Activated T-helper 1 cell treated with Interleukin-2 at 50 U/mL for 16 hours (primary cell): Measurements from ENCODE around the gene TPSB2.

ENCODE experiments used
- DNase-seq: peaks from one replicate; pipeline ENCODE4 v3.0.0-alpha.2; 2020; ENCODE audit warnings: low read depth

Gene TPSB2

GRCh38 chr16:1181404-1182315, 48.3 kb downstream of the TPSB2 start:
- DNase-seq = no peak

- DNase-seq = no peak
Measured at GRCh38 chr16:1180549-1181403, 49.2 kb downstream of the TPSB2 start.
